Measurements from ENCODE around the gene MRM2.

MRM2 gene

GRCh38 chr7:2202361-2202761 is 39.6 kb downstream of the MRM2 start:
- DNase-seq = no peak
- Mint-ChIP-seq H3K9me3 (no peaks in the 10 kb centered on the region), H3K4me1 (peaks cover under 1% of the 10 kb centered on the region), H3K27ac (no peak overlapping the region), H3K27me3 (no peaks in the 10 kb centered on the region), H3K36me3 (ENCODE audit: low read depth) (peaks cover 6% of the 10 kb centered on the region), H3K4me3 (no peak overlapping the region)
- no peak for ATAC-seq

- no peak overlapping the region for H3K27ac Mint-ChIP-seq
- no peak overlapping the region for H3K4me3 Mint-ChIP-seq
- DNase-seq (no peak), ATAC-seq (no peak)
- H3K4me1 Mint-ChIP-seq = peaks cover 1% of the 10 kb centered on the region
- H3K27me3 Mint-ChIP-seq = no peaks in the 10 kb centered on the region
- no peaks in the 10 kb centered on the region for H3K9me3 Mint-ChIP-seq
- H3K36me3 Mint-ChIP-seq (ENCODE audit: low read depth) = peaks cover 11% of the 10 kb centered on the region
Measured at GRCh38 chr7:2201686-2202360, 40.2 kb downstream of the MRM2 start.

- H3K4me1 Mint-ChIP-seq = peaks cover 1% of the 10 kb centered on the region
- H3K36me3 Mint-ChIP-seq (ENCODE audit: low read depth) = peaks cover 18% of the 10 kb centered on the region
- no peaks in the 10 kb centered on the region for H3K27me3 Mint-ChIP-seq
- no peak overlapping the region for H3K27ac Mint-ChIP-seq
- ATAC-seq = no peak
- H3K9me3 Mint-ChIP-seq = no peaks in the 10 kb centered on the region
- no peak overlapping the region for H3K4me3 Mint-ChIP-seq
- no peak for DNase-seq
Measured at GRCh38 chr7:2201128-2201527, 40.9 kb downstream of the MRM2 start.

- H3K36me3 Mint-ChIP-seq (ENCODE audit: low read depth) = peaks cover 23% of the 10 kb centered on the region
- H3K4me1 Mint-ChIP-seq = peaks cover 1% of the 10 kb centered on the region
- H3K9me3 Mint-ChIP-seq = no peaks in the 10 kb centered on the region
- ATAC-seq = no peak
- no peak overlapping the region for H3K4me3 Mint-ChIP-seq
- no peak for DNase-seq
- no peak overlapping the region for H3K27ac Mint-ChIP-seq
- H3K27me3 Mint-ChIP-seq = no peaks in the 10 kb centered on the region
Measured at GRCh38 chr7:2200584-2200980, 41.4 kb downstream of the MRM2 start.

- Mint-ChIP-seq H3K36me3 (ENCODE audit: low read depth) (peaks cover 28% of the 10 kb centered on the region), H3K27ac (no peak overlapping the region), H3K4me1 (peaks cover 1% of the 10 kb centered on the region), H3K4me3 (no peak overlapping the region), H3K27me3 (no peaks in the 10 kb centered on the region), H3K9me3 (no peaks in the 10 kb centered on the region)
- DNase-seq (no peak), ATAC-seq (no peak)
Measured at GRCh38 chr7:2199956-2200583, 41.9 kb downstream of the MRM2 start.

- H3K4me3 Mint-ChIP-seq = no peak overlapping the region
- peaks cover 29% of the 10 kb centered on the region for H3K36me3 Mint-ChIP-seq (ENCODE audit: low read depth)
- peaks cover 1% of the 10 kb centered on the region for H3K4me1 Mint-ChIP-seq
- ATAC-seq (no peak), DNase-seq (no peak)
- H3K27ac Mint-ChIP-seq = no peak overlapping the region
- H3K9me3 Mint-ChIP-seq = no peaks in the 10 kb centered on the region
- H3K27me3 Mint-ChIP-seq = no peaks in the 10 kb centered on the region
Measured at GRCh38 chr7:2199528-2199927, 42.5 kb downstream of the MRM2 start.

- Mint-ChIP-seq H3K36me3 (ENCODE audit: low read depth) (peaks cover 29% of the 10 kb centered on the region), H3K27me3 (no peaks in the 10 kb centered on the region), H3K27ac (no peak overlapping the region), H3K9me3 (no peaks in the 10 kb centered on the region), H3K4me3 (no peak overlapping the region), H3K4me1 (peaks cover 1% of the 10 kb centered on the region)
- ATAC-seq (no peak), DNase-seq (no peak)
Measured at GRCh38 chr7:2198760-2199159, 43.2 kb downstream of the MRM2 start.

- no peak overlapping the region for H3K27ac Mint-ChIP-seq
- H3K4me1 Mint-ChIP-seq = peaks cover 1% of the 10 kb centered on the region
- ATAC-seq (no peak), DNase-seq (no peak)
- no peak overlapping the region for H3K4me3 Mint-ChIP-seq
- peaks cover 29% of the 10 kb centered on the region for H3K36me3 Mint-ChIP-seq (ENCODE audit: low read depth)
- no peaks in the 10 kb centered on the region for H3K27me3 Mint-ChIP-seq
- H3K9me3 Mint-ChIP-seq = no peaks in the 10 kb centered on the region
Measured at GRCh38 chr7:2198206-2198605, 43.8 kb downstream of the MRM2 start.

GRCh38 chr7:2197436-2198155 is 44.4 kb downstream of the MRM2 start:
- DNase-seq (no peak), ATAC-seq (no peak)
- H3K27ac Mint-ChIP-seq = no peak overlapping the region
- no peaks in the 10 kb centered on the region for H3K27me3 Mint-ChIP-seq
- H3K4me1 Mint-ChIP-seq = peaks cover 1% of the 10 kb centered on the region
- H3K4me3 Mint-ChIP-seq = no peak overlapping the region
- H3K36me3 Mint-ChIP-seq (ENCODE audit: low read depth) = peaks cover 29% of the 10 kb centered on the region
- H3K9me3 Mint-ChIP-seq = no peaks in the 10 kb centered on the region

- Mint-ChIP-seq H3K27me3 (no peaks in the 10 kb centered on the region), H3K4me3 (no peak overlapping the region), H3K4me1 (peaks cover 1% of the 10 kb centered on the region), H3K27ac (no peak overlapping the region), H3K36me3 (ENCODE audit: low read depth) (peaks cover 31% of the 10 kb centered on the region), H3K9me3 (no peaks in the 10 kb centered on the region)
- no peak for ATAC-seq
- no peak for DNase-seq
Measured at GRCh38 chr7:2196381-2197378, 45.3 kb downstream of the MRM2 start.

- peaks cover 33% of the 10 kb centered on the region for H3K36me3 Mint-ChIP-seq (ENCODE audit: low read depth)
- H3K4me3 Mint-ChIP-seq = no peak overlapping the region
- H3K4me1 Mint-ChIP-seq = peaks cover 1% of the 10 kb centered on the region
- DNase-seq (no peak), ATAC-seq (no peak)
- no peaks in the 10 kb centered on the region for H3K9me3 Mint-ChIP-seq
- no peaks in the 10 kb centered on the region for H3K27me3 Mint-ChIP-seq
- H3K27ac Mint-ChIP-seq = no peak overlapping the region
Measured at GRCh38 chr7:2195400-2196246, 46.4 kb downstream of the MRM2 start.

GRCh38 chr7:2193575-2194305 is 48.3 kb downstream of the MRM2 start:
- Mint-ChIP-seq H3K4me1 (peaks cover 1% of the 10 kb centered on the region), H3K36me3 (ENCODE audit: low read depth) (peaks cover 50% of the 10 kb centered on the region), H3K4me3 (no peak overlapping the region), H3K27ac (no peak overlapping the region), H3K27me3 (no peaks in the 10 kb centered on the region), H3K9me3 (peaks cover 9% of the 10 kb centered on the region)
- no peak for ATAC-seq
- no peak for DNase-seq

GRCh38 chr7:2192831-2193534 is 49.0 kb downstream of the MRM2 start:
- Mint-ChIP-seq H3K36me3 (ENCODE audit: low read depth) (peaks cover 57% of the 10 kb centered on the region), H3K4me3 (no peak overlapping the region), H3K4me1 (peaks cover 1% of the 10 kb centered on the region), H3K27ac (no peak overlapping the region), H3K9me3 (peaks cover 9% of the 10 kb centered on the region), H3K27me3 (no peaks in the 10 kb centered on the region)
- DNase-seq = no peak
- no peak for ATAC-seq
